RWPE1 (cell line): ENCODE measurements around the gene SLC12A8.
A peak's percentile ranks its signal among the peaks of the same experiment; 100 is the strongest.

ENCODE experiments used
- CTCF ChIA-PET: fragments of 350-600 bp; sonication (Branson Sonifier 250); formaldehyde crosslinking; extraction: SDS; loops from one replicate; lab custom pipeline; 2021; lab: Yijun Ruan, JAX
- POLR2A ChIA-PET: fragments of 400-600 bp; formaldehyde crosslinking; extraction: SDS; loops from one replicate; lab custom pipeline; 2020; ENCODE audit warnings: antibody characterized with exemption; ENCODE audit not compliant: low non-redundant PET; lab: Yijun Ruan, JAX
- DNase-seq: peaks from one replicate; pipeline ENCODE4 v3.0.0; 2012; ENCODE audit warnings: low spot score
- H3K27ac ChIP-seq: fragments of 450-650 bp; 2 replicates; pipeline ENCODE4 v1.5.1; 2017
- TF ChIP-seq, protein P1 (sequence below): fragments of 450-650 bp; conservative IDR thresholded peaks from 2 replicates; pipeline ENCODE4 v1.5.1; 2017; ENCODE audit warnings: low read depth, mild to moderate bottlenecking

Gene SLC12A8

DNA sequence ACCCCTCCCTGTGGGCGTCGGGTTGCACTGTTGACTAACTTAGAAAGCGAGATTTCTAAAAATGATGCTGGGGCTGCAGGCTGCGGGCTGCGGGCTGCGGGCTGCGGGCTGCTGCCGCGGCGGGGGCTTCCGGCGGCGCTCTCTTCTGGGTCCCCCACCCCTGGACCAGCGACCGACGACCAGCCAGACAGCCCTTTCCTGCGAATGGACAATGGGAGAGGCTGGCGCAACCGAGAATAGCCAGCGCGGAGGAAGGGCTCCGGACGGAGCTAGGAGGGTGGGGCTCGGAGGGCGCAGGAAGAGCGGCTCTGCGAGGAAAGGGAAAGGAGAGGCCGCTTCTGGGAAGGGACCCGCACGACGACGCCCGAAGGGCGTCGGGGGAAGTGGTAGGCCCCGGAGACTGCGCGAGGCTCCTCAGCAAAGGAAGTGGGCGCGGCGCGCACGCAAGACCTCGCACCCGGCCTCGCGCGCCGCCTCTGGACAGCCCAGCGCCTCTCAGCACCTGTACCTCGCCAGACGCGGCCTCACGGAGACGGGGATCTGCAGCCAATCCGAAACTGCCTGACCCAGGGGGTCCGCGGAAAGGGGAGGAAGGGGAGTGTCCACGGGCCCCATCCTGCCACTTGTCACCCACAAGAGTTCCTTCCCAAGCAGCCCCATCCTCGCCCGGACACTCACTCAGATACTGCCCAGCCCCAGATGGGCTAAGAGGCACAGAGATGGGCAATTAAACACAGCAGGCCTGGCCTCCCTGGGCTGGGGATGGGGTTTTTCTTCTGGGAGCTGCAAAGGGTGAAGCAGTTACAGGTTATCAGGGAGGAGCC lies 70.7 kb downstream of the SLC12A8 start:
- POLR2A ChIA-PET, result no interaction called here
- TF ChIP-seq, protein P1, sequence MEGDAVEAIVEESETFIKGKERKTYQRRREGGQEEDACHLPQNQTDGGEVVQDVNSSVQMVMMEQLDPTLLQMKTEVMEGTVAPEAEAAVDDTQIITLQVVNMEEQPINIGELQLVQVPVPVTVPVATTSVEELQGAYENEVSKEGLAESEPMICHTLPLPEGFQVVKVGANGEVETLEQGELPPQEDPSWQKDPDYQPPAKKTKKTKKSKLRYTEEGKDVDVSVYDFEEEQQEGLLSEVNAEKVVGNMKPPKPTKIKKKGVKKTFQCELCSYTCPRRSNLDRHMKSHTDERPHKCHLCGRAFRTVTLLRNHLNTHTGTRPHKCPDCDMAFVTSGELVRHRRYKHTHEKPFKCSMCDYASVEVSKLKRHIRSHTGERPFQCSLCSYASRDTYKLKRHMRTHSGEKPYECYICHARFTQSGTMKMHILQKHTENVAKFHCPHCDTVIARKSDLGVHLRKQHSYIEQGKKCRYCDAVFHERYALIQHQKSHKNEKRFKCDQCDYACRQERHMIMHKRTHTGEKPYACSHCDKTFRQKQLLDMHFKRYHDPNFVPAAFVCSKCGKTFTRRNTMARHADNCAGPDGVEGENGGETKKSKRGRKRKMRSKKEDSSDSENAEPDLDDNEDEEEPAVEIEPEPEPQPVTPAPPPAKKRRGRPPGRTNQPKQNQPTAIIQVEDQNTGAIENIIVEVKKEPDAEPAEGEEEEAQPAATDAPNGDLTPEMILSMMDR, result no peak
- no peak for DNase-seq
- CTCF ChIA-PET, result no interaction called here
- peak overlapping the region; percentile 73; the same call in 1 of the 2 replicates for H3K27ac ChIP-seq

DNA sequence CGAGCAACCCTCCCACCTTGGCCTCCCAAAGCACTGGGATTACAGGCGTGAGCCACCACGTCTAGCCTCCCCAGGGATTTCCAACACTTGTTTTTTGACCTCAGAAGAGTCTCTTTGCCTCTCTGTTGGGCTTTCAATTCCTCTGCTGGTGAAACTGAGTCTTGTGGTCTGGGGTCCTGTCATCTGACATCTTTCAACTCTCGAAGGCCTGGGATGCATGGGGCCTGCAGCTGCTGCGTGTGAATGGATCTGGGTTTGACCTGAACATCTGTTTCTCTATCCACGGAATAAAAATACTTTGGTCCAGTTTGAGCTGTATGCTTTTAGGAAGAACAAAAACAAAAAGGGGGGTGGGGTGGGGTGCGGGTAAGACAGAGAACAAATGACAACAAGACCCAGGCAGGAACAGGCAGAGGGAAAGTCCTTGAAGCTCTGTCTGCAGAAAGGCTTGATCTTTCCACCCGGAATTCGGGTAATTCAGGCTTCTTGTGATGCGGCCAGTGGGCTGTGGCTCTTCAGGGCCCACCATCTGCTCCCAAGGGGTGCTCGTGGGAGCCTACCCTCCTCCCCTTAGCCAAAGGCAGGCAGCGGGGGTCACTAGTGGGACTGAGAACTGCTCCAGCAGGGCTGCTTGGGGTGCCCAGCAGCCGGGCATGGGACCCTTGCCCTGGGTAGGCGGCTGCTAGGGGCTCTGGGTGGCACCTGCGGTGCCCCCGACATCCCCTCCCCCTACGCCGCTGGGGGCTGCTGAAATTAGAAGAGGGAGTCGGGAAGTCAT lies 71.5 kb downstream of the SLC12A8 start:
- TF ChIP-seq, protein P1, result no peak
- CTCF ChIA-PET, result no interaction called here
- H3K27ac ChIP-seq, result peak overlapping the region; percentile 73
- POLR2A ChIA-PET, result no interaction called here
- DNase-seq, result no peak

DNA sequence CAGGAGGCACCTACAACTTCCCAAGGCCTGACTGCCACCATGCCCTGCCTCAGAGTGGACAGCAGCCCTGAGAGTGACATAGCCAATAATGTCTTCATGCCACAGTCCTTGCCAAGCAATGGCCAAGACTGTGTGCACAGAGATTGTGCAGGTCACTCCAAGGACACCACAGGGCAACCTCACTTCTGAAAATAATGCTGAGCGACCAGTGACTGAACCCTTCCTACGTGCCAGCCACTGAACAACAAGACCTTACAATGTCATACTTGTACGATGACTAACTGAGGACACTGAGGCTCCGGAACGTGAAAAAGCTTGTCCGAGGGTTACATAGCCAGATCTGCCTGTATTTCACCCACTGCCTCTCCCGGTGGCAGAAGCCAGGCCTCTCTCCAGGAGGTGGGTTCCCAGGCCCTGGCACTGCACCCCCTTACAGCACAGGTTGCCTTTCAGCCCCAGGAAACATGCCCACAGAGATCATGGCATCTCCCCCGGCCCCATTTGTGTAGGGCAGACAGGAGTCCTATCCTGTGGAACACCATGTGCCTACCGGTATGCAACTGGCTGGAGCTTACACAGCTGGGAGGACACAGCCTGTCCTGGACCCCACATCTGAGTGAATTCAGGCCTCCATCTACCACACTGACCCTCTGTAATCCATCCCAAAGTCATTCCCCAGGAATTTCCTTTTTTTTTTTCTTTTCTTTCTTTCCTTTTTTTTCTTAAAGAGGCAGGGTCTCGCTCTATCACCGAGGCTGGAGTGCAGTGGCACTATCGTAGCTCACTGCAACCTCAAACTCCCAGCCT lies 72.3 kb downstream of the SLC12A8 start:
- CTCF ChIA-PET, result no interaction called here
- DNase-seq, result peak; percentile 53
- peak overlapping the region; percentile 73 for H3K27ac ChIP-seq
- TF ChIP-seq, protein P1, result no peak
- POLR2A ChIA-PET, result interaction anchor here (0.5 kb wide), 1 partner anchor 14 kb away, joined by 4 read pairs; no protein-coding TSS in a partner anchor

DNA sequence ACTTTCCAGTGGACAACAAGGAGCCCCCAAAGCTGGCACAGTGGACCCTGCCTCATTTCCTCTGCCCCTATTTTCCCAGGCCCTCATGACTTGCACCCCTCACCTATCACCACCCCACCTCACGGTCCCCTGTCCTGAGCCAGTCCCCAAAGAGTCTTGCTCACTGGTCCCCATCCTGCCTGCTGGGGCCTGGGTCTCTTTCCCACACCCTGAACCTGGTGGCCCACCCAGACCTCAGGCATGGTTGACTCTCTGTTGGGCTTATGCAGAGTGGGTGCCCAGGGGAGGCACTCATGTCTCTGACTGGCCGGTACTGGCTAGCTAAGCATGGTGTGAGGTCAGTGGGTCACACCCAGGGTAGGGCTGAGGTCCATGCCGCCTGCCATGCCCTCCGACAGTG lies 73.2 kb downstream of the SLC12A8 start:
- POLR2A ChIA-PET, result no interaction called here
- DNase-seq, result no peak
- H3K27ac ChIP-seq, result peak overlapping the region; percentile 73
- TF ChIP-seq, protein P1, result no peak
- CTCF ChIA-PET, result interaction anchor here (0.5 kb wide), 1 partner anchor 22 kb away, joined by 4 read pairs; no protein-coding TSS in a partner anchor

DNA sequence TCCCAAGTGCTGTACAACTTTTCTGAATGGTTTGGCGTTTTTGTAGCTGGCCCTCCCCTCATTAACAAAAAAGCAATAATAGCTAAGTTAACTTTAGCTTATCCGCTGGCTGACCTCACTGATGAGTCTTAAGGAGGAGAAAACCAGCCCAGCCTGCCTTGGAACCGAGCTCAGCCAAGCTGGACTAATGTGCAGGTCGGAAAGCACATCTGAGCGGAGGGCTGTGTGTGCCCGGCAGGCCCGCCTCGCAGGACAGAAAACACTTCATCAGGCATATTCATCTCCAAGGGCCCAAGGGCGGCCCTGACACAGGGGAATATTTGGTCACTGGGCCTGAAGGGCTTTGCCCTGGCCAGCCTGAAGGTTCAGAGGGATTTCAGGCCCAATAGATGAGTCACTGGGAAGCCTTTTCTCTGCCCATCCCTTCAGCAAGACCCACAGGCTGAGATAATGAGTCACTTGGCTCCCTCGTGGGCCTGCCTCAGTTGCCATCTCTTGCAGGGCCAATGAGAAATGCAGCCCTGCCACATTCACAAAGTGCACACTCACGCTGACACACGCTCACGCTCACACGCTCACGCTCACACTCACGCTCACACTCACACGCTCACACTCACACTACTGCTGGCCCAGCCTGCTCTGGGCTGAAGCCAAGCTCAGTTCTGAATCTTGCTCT lies 75.1 kb downstream of the SLC12A8 start:
- POLR2A ChIA-PET, result no interaction called here
- CTCF ChIA-PET, result interaction anchor here (1.0 kb wide), 1 partner anchor 92 kb away, joined by 3 read pairs; no protein-coding TSS in a partner anchor
- TF ChIP-seq, protein P1, result no peak
- H3K27ac ChIP-seq, result peak overlapping the region; percentile 63
- DNase-seq, result peak; percentile 50
